Measurements from ENCODE around the gene GYPC.
"Not testable (repeated sequence)": the region's sequence is repeated elsewhere in the genome, so short reads cannot be mapped to it uniquely, and the experiment has no call there.

Gene GYPC

DNA sequence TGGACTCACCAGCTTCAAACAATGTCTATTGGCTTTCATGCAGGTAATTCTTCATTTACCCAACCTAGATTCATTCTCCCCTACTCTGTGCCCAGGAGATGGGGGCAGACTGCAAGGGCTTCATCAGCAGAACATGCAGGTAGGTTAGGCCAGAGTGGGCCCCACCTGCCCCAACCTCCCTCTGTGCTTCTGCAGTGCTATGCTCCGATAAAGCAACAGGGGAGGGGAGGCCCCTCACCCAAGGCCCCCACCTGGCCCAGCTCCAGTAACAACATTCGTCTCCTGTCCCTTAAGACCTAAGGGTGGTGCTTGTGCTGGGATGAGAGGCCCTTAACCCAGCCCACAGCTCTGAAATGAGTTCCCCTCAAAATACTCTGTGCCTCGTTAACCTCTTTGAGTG, 16.7 kb upstream of the GYPC start:
- Histone ChIP-seq H3K36me3 (no peaks in the 10 kb centered on the region), H3K4me1 (no peaks in the 10 kb centered on the region), H3K27me3 (no peaks in the 10 kb centered on the region), H3K9me3 (no peaks in the 10 kb centered on the region), H3K4me3 (ENCODE audit: low read depth, low read length) (no peak overlapping the region)
- TF ChIP-seq, protein P1, sequence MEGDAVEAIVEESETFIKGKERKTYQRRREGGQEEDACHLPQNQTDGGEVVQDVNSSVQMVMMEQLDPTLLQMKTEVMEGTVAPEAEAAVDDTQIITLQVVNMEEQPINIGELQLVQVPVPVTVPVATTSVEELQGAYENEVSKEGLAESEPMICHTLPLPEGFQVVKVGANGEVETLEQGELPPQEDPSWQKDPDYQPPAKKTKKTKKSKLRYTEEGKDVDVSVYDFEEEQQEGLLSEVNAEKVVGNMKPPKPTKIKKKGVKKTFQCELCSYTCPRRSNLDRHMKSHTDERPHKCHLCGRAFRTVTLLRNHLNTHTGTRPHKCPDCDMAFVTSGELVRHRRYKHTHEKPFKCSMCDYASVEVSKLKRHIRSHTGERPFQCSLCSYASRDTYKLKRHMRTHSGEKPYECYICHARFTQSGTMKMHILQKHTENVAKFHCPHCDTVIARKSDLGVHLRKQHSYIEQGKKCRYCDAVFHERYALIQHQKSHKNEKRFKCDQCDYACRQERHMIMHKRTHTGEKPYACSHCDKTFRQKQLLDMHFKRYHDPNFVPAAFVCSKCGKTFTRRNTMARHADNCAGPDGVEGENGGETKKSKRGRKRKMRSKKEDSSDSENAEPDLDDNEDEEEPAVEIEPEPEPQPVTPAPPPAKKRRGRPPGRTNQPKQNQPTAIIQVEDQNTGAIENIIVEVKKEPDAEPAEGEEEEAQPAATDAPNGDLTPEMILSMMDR (IDR thresholded peaks at IDR 0.05; ENCODE audit: low read depth, low read length), result no peak
- no peak for DNase-seq

DNA sequence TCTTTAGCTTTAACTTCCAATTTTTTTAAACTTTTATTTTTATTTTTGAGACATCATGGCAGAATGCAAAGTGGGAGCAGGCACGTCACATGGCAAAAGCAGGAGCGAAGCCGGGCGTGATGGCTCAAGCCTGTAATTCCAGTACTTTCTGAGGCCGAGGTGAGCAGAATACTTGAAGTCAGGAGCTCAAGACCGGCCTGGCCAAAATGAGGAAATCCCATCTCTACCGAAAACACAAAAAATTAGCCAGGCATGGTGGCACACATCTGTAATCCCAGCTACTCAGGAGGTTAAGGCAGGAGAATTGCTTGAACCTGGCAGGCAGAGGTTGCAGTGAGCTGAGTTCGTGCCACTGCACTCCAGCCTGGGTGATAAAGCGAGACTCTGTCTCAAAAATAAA, 14.7 kb upstream of the GYPC start:
- not testable (repeated sequence) for H3K4me3 ChIP-seq (ENCODE audit: low read depth, low read length); H3K36me3 ChIP-seq; DNase-seq; H3K4me1 ChIP-seq; H3K9me3 ChIP-seq; H3K27me3 ChIP-seq

DNA sequence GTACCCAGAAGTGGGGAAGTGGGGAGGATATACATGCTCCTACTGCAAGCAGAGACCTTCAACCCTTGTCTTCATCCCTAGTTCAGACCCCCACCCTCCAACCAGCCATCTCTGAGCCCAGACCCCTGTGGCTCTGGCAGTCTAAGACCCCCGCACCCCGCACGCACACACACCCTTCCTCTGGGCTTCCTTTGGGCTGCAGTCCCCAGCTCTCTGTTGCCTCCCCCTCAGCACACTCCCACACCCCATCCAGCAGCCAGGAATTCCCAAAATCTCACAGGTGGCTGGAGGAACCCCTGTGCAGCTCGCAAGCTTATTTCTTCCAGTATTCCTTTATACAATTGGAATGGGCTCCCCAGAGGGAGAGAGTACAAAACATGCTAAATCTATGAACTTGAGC, 13.9 kb upstream of the GYPC start:
- no peaks in the 10 kb centered on the region for H3K4me1 ChIP-seq
- TF ChIP-seq, protein P1 (IDR thresholded peaks at IDR 0.05; ENCODE audit: low read depth, low read length), result no peak

DNA sequence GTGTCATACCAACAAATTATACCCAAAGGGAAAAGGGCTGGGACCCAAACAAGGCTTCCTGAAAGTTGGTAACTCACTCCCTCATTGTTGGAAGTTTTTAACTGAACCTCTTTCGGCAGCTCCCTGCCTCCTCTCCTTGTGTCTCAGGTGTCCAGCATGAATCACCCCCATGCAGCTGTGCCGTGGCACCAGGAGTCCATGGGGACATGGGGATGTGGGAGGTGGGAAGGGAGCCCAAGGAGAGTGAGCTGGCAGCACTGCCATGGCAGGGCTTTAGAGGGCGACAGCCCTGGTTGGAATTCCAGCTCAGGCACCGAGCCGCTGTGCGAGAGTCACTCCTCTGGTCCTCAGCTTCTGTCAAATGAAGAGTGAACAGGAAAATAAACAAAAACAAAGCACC, 12.5 kb upstream of the GYPC start:
- DNase-seq, result no peak
- Histone ChIP-seq H3K4me1 (no peaks in the 10 kb centered on the region), H3K9me3 (no peaks in the 10 kb centered on the region), H3K36me3 (no peaks in the 10 kb centered on the region), H3K27me3 (no peaks in the 10 kb centered on the region), H3K4me3 (ENCODE audit: low read depth, low read length) (no peak overlapping the region)
- TF ChIP-seq, protein P1 (IDR thresholded peaks at IDR 0.05; ENCODE audit: low read depth, low read length), result no peak

More for the DNA sequence above, 13.9 kb upstream of the GYPC start:
- no peak overlapping the region for H3K4me3 ChIP-seq (ENCODE audit: low read depth, low read length)
- DNase-seq, result no peak
- no peaks in the 10 kb centered on the region for H3K27me3 ChIP-seq
- no peaks in the 10 kb centered on the region for H3K36me3 ChIP-seq
- no peaks in the 10 kb centered on the region for H3K9me3 ChIP-seq

DNA sequence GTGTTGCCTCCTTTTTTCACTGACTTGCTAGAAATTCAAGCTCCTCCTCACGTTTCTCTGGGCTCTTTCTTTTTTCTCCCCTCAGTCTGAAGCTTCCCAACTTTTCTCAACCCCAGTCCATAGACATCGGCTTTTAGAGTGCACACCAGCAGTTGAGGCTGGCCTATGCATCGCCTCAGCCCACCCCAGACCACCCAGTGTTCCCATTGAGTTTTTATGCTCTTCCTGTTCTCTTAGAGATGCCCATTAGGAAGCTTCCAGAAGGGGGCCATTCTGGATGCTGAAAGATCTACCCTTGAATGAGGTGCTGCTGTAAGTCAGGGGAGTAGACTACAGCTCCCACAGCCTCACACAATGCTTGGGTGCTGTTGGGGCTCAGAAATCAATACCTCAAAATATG, 12.0 kb upstream of the GYPC start:
- Histone ChIP-seq H3K27me3 (no peaks in the 10 kb centered on the region), H3K4me1 (no peaks in the 10 kb centered on the region), H3K9me3 (no peaks in the 10 kb centered on the region), H3K36me3 (no peaks in the 10 kb centered on the region), H3K4me3 (ENCODE audit: low read depth, low read length) (no peak overlapping the region)
- TF ChIP-seq, protein P1 (IDR thresholded peaks at IDR 0.05; ENCODE audit: low read depth, low read length), result no peak
- no peak for DNase-seq

DNA sequence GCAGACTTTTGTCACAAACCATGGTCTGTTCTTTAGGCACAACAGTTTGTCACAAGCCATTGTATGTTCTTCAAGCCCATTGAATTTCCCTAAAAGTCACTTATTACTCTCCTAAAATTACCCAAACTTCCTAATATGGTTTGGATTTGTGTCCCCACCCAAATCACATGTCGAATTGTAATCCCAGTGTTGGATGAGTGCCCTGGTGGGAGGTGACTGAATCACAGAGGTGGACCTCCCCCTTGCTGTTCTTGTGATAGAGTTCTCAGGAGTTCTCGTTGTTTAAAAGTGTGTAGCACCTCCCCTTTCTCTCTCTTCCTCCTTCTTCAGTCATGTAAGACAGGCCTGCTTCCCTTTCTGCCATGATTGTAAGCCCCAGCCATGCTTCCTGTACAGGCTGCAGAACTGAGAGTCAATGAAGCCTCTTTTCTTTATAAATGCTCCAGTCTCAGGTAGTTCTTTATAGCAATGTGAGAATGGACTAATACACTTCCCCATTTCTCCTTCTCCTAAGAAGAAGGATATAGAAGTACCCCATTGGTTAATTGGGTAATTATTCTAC, 11.2 kb upstream of the GYPC start:
- H3K4me3 ChIP-seq (ENCODE audit: low read depth, low read length), result no peak overlapping the region
- TF ChIP-seq, protein P1 (IDR thresholded peaks at IDR 0.05; ENCODE audit: low read depth, low read length), result no peak
- H3K36me3 ChIP-seq, result no peaks in the 10 kb centered on the region
- H3K4me1 ChIP-seq, result no peaks in the 10 kb centered on the region
- no peaks in the 10 kb centered on the region for H3K9me3 ChIP-seq
- H3K27me3 ChIP-seq, result no peaks in the 10 kb centered on the region
- DNase-seq, result no peak

DNA sequence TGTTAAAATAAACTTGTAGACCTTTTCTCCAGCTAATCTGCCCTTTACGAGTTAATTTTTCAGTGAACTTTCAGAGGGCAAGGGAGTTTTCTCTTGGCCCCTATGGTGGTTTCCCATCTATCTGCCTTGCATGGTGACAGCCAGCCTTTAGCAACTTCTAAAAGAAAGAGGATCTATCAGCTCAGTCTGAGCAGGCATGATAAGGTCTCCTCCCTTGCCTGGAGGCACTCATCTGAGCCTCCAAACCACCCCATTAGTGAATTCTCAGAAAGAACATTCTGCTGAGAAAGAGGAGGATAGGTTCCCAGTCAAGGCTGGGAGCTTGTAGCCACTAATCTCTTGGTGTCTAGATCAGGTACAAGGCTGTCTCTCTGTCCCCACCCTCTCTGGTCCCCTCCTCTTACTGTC, 10.7 kb upstream of the GYPC start:
- TF ChIP-seq, protein P1 (IDR thresholded peaks at IDR 0.05; ENCODE audit: low read depth, low read length), result no peak
- no peaks in the 10 kb centered on the region for H3K36me3 ChIP-seq
- H3K27me3 ChIP-seq, result no peaks in the 10 kb centered on the region
- no peaks in the 10 kb centered on the region for H3K9me3 ChIP-seq
- no peak overlapping the region for H3K4me3 ChIP-seq (ENCODE audit: low read depth, low read length)
- no peak for DNase-seq
- H3K4me1 ChIP-seq, result no peaks in the 10 kb centered on the region

Data from BE2C (cell line).